ENCODE results near the gene ORM1.

ORM1 gene

DNA sequence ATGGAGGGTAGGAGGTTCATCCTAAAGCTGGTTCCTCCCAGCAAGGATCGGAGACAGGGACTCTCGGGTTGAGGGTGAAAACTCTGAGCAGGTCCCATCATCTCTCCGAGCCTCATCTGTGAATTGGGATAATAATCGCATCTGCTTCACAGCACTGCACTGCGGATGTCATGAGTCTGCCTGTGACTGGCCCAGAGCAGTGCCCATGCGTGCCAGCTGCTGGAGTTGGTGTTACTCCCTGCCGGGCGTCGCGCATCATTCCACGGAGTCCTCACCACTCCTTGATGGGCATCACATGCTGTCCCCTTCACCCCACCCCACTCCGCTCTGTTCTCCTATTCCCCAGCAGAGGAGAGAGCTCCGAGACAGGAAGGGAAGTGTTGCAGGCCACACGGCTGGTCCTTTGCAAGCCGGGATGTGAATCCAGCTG lies 35.1 kb upstream of the ORM1 start:
- no peak for DNase-seq

DNA sequence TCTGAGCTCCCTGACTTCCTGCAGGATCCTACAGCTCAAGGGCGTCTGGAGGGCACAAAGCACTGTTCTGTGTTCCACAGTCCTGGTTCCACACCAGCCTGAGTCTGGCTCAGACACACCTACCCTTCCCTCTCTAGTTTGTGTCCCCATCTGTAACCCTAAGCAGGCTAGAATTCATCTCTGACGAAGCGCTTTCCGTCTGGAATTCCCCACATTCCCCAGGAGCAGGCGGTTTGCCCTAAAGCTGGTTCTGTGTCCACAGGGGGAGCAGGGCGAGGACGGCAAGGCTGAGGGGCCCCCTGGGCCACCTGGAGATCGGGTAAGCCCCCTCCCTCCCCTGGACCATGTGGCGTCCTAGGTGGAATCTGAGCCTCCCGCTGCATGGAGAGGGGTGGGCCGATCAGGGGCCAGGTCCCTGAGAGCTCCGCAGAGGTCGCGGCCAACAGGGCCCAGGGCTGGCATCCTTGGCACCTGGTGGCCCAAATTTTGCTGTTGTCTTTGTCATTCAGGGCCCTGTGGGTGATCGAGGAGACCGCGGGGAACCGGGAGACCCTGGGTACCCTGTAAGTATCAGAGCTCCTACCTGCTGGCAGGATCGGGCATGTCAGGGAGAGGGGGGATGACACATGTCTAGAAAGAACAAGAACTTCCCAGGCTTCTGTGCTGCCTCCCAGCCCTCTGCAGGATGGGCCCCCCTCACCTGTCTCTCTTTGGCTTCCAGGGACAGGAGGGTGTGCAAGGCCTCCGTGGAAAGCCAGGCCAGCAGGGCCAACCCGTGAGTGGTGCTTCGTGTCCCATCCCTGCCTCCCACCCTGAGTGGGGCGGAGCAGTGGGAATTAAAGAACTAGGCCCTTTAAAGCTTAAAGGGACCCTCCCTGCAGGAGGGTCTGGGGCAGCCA lies 34.5 kb upstream of the ORM1 start:
- peak; percentile 59 to 71 for DNase-seq

DNA sequence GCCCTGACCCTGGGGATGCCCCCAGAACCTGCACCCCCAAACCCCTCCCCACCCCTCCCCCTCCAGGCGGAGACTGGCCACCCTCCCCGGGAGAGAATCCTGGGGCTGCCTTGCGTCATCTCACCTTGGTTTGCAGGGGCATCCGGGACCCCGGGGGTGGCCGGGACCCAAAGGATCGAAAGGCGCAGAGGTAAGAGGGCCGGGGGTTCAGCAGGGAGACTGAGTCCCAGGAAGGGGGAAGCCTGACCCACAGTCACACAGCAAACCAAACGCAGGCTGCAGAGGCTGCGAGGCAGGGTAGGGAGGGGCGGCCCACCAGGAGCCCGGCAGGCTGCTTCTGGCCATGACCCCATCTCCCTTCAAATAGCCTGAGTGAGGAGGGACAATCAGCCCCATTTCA lies 33.8 kb upstream of the ORM1 start:
- DNase-seq: no peak

DNA sequence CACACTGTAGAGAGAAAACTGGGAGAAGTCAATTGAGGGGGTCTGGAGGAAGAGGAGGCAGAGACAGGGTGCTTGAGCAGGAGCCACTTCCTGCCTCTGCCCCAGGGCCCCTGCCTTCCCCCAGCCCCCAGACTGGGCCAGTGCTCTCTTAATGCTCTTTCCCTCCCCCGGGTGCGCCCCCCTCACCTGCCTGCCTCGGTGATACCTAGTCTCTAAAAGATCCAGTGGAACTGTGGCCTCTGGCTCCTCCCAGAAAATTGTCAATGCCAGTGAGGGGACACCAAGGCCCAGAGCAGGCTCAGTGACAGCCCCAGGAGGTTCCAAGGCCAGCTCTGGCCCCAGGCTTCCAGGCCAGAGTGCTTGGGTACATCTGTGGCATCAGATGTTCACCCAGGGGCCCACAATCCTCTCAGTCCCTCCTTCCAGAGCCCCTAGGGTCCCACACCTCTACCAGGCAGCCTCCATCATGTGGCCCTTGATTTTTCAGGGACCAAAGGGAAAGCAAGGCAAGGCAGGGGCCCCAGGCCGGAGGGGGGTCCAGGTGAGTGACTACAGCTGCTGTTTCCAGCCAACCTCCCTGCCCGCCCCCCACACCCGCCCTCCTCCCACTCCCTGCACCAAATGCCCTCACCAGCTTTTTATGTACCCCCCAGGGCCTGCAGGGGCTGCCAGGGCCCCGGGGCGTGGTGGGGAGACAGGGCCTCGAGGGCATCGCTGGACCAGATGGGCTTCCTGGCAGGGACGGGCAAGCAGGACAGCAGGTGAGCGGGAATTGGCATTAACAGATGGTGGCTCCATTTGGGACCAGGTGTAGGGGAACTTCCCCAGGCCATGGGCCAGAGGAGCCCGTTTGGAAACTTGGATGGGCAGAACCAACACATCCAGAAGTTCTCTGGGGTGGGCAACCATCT lies 33.1 kb upstream of the ORM1 start:
- DNase-seq: peak; percentile 74 to 79

DNA sequence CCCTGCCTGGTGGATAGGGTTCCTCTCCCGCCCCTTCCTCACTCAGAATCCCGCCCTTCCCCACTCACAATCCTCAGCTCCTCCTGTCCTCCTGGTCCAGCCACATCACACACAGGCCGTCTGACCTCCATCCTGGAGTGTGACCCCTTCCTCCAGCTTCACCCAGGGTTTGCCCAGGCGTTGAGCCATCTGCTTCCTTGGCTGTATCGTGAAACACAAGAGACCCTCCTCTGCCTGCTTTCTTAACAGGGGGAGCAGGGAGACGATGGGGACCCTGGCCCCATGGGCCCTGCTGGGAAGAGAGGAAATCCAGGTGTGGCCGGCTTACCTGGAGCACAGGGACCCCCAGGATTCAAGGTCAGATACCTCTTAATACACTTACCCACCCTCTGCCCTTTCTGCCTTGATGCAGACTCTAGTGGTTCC lies 32.3 kb upstream of the ORM1 start:
- peak in 1 of 2 experiments; percentile 55 for DNase-seq

DNA sequence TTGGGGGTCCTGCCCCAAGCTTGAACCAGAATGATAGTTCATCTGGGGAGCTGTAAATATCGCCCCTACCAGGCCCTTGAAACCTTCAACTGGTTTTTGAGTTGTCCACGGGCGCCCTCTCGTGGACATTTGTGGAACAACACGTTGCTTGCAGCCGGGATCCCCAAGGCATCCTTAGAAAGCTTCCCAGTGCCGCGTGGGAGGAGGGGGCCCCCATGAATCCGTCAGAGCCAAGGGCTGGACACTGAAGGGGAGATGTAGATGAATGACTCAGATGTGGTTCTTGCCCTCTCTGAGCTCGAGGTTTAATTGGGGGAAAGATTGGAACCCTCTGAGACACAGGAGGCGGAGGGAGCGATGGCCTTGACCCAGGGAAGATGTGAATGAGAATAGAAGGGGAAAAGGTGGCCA lies 31.8 kb upstream of the ORM1 start:
- peak; percentile 79 to 83 for DNase-seq

DNA sequence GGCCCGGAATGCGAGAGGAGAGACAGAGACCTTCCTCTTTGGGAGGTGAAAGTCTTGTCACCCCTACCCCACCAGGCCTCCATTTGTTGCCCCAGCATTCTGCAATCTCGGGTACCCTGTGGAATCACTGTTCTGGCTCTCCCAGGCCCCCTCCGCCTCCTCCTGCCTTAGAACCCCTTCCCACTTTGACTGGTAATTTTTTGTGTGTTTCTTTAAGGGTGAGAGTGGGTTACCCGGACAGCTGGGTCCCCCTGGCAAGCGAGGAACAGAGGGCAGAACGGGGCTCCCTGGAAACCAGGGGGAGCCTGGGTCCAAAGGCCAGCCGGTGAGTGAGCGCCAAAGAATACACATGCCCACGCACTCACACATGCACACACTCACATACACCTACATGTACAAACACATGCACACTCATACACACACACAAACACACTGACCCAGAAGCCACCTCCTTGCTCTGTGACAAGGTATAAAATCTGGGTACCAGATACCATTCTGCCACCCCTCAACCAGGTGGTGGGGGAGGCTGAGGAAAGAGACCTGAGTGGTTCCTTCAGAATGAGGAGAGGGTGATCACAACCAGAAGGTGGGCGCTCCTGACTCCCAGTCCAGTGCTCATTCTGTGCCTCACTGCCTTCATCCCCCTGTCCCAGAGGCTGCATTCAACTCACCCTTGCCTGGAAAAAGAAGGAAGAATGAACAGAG lies 30.9 kb upstream of the ORM1 start:
- no peak for DNase-seq

DNA sequence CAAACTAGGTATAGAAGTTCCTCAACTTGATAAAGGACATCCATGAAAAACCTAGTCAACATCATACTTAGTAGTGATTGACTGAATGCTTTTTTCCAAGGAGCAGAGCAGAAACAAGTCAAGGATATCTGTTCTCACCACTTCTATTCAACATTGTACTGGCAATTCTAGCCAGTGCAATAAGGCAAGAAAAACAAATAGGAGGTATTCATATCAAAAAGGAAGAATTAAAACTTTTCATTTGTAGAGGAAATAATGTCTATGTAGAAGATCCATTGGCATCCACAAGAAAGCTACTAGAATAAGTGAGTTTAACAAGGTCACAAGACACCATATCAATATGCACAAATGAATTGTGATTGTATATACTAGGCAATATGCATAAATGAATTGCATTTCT lies 28.2 kb upstream of the ORM1 start:
- no peak for DNase-seq

DNA sequence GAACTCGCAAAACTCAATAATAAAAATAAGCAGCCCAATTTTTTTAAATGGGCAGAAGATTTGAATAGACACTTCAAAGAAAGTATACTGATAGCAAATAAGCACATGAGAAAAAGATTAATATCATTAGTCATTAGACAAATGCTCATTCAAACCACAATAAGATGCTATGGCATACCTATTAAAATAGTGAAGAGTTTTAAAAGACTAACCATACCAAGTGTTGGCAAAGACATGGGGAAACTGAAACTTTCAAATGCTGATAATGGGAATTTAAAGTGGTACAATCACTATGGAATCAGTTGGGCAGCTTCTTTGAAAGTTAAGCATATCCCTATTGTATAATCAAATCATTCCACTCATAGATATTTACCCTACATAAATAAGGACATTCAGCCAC lies 26.6 kb upstream of the ORM1 start:
- no peak for DNase-seq

DNA sequence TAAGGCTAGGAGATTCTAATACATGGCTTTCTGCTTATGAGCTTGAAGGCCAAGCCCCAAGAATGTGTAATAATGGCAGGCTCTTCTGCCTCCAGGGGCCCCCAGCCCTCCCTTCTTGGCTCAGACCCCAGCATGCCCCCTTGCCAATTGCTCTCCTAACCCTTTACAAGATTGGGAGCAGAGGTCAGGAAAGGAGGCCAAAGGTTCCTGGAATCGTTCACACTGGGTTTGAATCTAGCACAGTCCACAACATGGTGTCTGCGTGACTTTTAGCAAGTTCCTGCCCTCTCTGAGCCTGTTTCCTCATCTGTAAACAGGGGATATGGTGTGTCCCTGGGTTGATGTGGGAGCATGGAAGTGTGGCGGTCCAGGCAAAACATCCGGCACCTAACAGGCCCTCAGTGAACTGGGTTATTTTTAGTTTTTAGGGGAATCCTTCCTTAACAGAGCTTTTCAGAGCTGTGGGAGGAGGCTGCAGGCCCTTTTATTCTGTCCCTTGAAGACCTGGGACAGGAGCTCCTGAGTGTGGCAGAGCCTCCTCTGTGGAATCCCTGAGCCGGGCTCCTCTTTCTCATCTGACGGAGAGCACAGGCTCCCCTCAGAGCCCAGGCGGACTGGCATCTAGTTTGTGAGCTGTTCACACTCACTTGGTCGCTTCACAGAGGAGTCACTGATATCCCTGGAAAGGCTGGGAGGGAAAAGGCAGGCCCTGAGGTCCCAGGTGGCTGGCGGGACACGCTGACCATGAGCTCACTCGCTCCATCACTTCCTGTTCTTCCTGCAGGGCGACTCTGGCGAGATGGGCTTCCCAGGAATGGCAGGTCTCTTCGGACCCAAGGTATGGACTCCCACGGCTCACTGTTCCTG lies 23.4 kb upstream of the ORM1 start:
- DNase-seq: no peak

DNA sequence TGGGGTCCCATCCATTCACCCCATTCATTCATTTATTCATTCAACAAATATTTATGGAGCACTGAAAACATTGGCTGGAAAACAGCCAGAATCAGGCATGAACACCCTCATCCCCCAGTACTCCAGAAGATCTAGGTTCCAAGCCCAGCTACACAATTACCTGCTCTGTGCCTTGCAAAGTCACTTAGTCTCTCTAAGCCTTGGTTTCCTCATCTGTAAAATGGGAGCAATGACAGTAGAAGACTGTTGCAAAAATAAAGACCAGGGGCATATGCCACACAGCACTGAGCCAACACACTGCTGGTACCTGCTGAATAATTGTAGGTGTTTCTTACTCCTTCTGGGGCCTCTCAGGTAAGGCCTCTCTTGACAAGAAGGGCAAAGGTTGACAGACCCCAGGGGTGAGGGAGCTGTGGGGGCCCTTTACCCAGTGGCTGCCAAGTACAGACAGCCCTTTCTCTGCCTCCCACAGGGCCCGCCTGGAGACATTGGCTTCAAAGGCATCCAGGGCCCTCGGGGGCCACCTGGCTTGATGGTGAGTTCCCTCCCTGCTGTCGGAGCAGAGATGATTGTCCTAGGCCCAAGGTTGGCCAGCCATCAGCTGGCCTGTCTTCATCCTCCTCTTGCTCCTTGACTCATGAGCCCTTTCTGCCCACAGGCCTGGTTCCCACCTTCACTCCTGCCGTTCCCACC lies 22.6 kb upstream of the ORM1 start:
- no peak for DNase-seq

DNA sequence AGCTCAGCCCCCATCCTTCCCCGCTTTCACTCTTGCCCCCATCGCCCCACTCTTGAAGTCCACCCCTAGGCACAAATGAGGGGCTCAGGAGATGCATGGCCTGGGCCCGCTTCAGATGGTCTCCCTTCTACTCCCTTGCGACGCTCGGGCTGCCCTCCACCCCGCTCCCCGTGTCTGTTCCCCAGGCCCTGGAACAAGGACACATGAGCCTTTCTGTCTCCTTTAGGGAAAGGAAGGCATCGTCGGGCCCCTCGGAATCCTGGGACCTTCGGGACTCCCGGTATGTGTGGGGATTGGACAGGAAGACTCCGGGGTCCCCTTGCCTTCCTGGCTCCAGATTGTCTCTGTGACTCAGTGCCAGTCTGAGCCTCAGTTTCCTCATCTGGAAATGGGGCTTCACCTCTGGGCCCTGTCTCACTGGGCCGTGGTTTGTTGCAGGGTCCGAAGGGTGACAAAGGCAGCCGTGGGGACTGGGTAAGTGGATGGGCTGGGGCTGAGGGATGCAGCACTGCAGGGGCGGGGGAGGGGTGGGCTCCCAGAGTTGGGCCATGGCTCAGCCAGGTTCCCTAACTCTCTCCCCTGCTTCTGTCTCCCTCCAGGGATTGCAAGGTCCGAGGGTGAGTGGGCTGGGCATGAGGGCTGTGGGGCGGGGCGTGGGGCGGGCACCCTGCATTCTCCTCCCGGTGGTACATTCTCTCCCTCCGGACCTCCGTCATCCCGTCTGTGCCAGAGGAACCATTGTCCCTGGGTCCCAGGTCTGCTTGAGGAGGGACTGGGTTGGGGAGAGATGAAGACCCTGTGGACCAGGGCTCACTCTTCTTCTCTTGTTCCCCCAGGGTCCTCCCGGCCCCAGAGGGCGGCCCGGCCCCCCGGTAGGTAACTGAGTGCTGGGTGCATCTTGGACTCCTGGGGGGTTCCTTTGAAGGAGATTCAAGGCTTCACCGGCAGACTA lies 21.8 kb upstream of the ORM1 start:
- no peak for DNase-seq

DNA sequence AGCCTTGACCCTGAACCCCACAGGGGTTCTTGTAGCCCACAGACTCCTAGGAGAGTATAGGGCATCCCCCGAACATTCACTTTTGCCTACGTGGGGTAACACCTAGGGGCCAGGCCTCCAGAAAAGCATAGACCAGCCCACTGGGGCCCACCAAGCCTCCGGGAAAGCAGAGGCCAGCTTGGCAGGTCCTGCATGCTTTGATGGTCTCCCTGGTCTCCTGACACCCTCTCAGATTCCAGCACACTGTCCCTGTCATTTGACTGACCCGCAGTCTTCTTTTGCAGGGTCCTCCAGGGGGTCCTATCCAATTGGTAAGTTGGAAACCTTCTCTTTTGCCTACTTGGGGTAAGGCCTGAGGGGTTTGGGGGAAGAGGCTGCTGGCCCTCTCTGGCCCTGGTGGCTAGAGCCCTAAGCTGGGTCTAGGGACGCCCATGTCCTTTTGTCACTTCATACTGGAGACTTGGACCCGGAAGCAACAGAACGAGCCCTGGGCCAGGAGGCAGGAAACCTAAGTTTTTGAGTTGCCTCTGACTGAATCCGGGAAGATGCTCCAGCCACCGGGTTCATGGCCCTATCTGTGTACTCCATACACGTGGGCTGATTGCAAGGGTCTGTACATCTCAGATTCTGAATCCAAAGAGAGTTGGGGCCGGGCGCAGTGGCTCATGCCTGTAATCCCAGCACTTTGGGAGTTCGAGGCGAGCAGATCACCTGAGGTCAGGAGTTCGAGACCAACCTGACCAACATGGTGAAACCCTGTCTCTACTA lies 20.9 kb upstream of the ORM1 start:
- no peak for DNase-seq

DNA sequence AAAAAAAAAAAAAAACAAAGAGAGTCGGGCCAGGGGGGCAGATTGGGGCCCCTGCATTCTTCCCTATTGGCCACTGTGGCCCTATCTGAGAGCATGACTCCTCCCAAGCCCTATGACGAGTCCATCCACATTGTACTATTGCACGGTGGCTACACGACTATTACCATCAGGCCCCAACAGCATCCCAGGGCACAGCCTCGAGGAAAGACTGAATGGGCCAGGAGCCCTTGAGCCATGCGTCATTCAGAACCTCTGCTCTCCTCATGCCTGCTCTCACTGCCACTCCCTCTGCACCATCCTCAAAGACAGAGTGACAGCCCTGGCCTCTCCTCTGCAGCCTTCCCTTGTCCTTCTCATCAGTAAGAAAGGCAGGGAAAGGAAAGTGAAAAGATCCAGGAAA lies 20.2 kb upstream of the ORM1 start:
- DNase-seq: no peak

DNA sequence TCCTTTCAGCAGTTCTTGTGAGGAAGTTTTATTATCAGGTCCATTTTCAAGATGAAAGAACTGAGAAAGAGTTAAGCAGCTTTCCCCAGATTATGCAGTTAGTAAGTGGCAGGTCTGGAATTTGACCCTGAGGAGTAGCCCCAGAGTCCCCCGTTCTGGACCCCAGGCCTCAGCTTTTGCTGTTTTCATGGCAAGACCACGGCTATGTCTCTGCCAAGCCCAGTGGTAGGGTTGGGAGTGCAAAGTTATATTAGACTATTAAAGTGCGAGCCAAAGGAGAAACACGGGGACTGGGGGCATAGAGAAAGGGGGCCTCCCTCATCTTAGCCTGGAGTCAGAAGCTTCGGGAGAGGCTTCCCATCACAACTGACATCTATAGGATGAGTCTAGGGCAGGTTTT lies 19.3 kb upstream of the ORM1 start:
- no peak for DNase-seq

DNA sequence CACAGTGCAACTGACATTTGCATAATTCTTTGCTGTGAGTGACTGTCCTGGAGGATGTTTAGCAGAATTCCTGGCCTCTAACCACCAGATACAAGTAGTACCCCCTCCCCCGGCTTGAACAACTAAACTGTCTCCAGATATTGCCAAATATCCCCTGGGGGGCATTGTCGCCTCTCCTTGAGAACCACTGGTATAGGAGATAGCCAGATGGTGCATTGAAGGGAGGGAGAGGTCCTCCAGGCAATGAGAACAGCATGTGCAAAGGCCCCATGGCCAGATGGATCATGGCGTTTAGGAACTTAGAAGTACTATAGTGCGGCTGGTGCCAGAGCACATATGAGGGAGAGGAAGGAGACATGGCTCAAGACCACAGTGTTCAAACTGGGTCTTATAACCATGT lies 18.9 kb upstream of the ORM1 start:
- DNase-seq: peak; percentile 82 to 89

DNA sequence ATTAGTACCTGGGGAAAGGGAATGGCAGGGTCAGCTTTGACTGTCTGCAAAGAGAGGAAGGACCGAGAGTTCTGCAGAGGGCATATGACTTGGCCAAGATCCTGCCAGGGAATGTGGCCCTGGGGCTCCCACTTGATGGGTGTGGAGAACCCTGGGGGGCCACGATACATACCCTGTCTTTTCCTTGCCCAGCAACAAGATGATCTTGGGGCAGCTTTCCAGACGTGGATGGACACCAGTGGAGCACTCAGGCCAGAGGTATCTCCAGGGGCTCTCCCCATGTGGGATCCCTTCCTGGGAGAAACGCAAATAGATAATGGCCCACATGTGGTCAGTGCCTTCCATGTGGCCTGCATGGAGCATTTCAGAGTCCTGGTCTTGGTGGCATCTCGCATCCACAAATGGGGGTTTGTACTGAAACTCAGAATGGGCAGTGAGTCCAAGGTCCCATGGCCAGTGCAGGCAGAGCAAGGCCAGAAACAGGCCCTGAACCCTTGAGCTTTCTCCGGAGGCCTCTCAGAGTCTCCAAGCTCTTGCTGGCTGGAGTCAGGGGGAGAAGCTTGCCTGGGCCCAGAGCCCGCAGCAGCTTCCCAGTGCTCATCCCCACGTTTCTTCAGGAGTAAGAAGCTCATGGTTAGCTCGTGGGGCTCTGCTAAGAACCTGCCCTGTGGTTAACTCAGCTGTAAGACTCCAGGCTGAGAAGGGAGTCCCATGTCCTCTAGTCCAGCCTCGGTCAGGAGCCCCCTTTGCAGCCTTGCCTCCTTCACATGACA lies 18.3 kb upstream of the ORM1 start:
- DNase-seq: no peak

DNA sequence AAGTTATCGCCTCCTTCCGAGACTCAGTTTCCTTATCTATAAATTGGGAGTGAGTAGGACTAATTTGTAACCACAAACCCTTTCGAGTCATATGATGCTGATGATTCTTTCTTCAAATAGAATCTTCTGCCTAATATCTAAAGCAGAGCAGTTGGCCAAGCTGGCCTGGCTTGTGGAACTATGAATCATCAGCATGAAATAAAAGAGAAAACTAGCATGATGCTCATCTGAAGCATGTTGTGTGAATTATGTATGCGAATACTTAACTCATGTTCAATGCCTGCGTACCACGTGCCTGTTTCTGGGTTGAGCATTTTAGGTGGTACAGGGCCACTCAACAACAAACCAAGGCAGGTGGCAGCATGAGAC lies 15.0 kb upstream of the ORM1 start:
- no peak for DNase-seq
